Esophagus squamous epithelium (tissue), 4 donors: ENCODE results near the gene PRRG2.

Experiments used
- CTCF ChIP-seq, 6 experiments: fragments of 450-650 bp in 4 of 6; fragments of 200-600 bp in 2 of 6; sonication (generic) in 2 of 6; IDR thresholded peaks; one replicate each; pipeline ENCODE4 v1.5.1; 2016 to 2019; ENCODE audit warnings: antibody characterized with exemption in 6 of 6, mild to moderate bottlenecking in 4 of 6, moderate library complexity in 4 of 6
- POLR2A ChIP-seq, 4 donors: fragments of 450-650 bp; IDR thresholded peaks; one replicate each; pipeline ENCODE4 v1.6.1; 2017; ENCODE audit warnings: antibody characterized with exemption in 4 of 4, mild to moderate bottlenecking in 4 of 4, moderate library complexity in 3 of 4

GRCh38 chr19:49585023-49585422, 3.9 kb downstream of the PRRG2 start:
- no peak for TF ChIP-seq CTCF (IDR thresholded peaks at IDR 0.05)
- TF ChIP-seq POLR2A (IDR thresholded peaks at IDR 0.05) = no peak
